K562 (cell line): ENCODE data around the gene CMSS1. TPM values are rescaled to one million over a fixed set of nuclear protein-coding genes. Genes with fewer than 3 reads are reported as not detected.
A peak's percentile ranks its signal among the peaks of the same experiment; 100 is the strongest.

Experiments
- BHLHE40 ChIP-seq: IDR thresholded peaks from 2 replicates; pipeline ENCODE4 v1.6.1; 2011; ENCODE audit warnings: low read length, improper control_type of control experiment
- C11orf30 ChIP-seq: fragments of 450-650 bp; IDR thresholded peaks from 2 replicates; pipeline ENCODE4 v1.6.1; 2016; ENCODE audit warnings: low read depth, mild to moderate bottlenecking
- CBX5 ChIP-seq: IDR thresholded peaks from 2 replicates; pipeline ENCODE4 v1.6.1; 2014; ENCODE audit warnings: low read depth, borderline replicate concordance
- CCAR2 ChIP-seq: fragments of 200-400 bp; formaldehyde crosslinking; IDR thresholded peaks from 2 replicates; pipeline ENCODE4 v1.6.1; 2017; ENCODE audit warnings: mild to moderate bottlenecking, low read depth, low read length
- DMBX1 ChIP-seq: fragments of 250-450 bp; sonication (Bioruptor Pico); IDR thresholded peaks from 2 replicates; pipeline ENCODE4 v1.8.0; 2022; ENCODE audit warnings: inconsistent platforms, mild to moderate bottlenecking, moderate library complexity, borderline replicate concordance
- EGR1 ChIP-seq: fragments of 450-650 bp; conservative IDR thresholded peaks from 2 replicates; pipeline ENCODE4 v1.6.1; 2017; ENCODE audit warnings: mild to moderate bottlenecking
- FOXA1 ChIP-seq: fragments of 450-650 bp; IDR thresholded peaks from 2 replicates; pipeline ENCODE4 v1.6.1; 2016; ENCODE audit warnings: mild to moderate bottlenecking, borderline replicate concordance
- FOXO4 ChIP-seq: fragments of 450-650 bp; formaldehyde crosslinking; IDR thresholded peaks from 2 replicates; pipeline ENCODE4 v1.4.0; 2020; ENCODE audit warnings: mild to moderate bottlenecking, moderate library complexity
- FUS ChIP-seq: fragments of 200-400 bp; formaldehyde crosslinking; optimal IDR thresholded peaks from 2 replicates; pipeline ENCODE3; 2017; ENCODE audit warnings: low read depth, low read length
- GMEB1 ChIP-seq: fragments of 250-450 bp; sonication (Bioruptor Pico); IDR thresholded peaks from 2 replicates; pipeline ENCODE4 v1.4.0; 2020; ENCODE audit warnings: mild to moderate bottlenecking
- MAFK ChIP-seq: IDR thresholded peaks from 2 replicates; pipeline ENCODE4 v1.6.1; 2011; ENCODE audit warnings: low read length, improper control_type of control experiment
- MEF2D ChIP-seq: conservative IDR thresholded peaks from 2 replicates; pipeline ENCODE4 v1.6.1; 2016; ENCODE audit warnings: low read depth, missing genetic modification characterization, missing compliant biosample characterization
- PTBP1 ChIP-seq: fragments of 200-400 bp; formaldehyde crosslinking; IDR thresholded peaks from 2 replicates; pipeline ENCODE4 v1.6.1; 2017; ENCODE audit warnings: low read depth, low read length
- RAD21 ChIP-seq, 2 experiments: fragments of 250-450 bp in 1 of 2; fragments of 450-650 bp in 1 of 2; sonication (Bioruptor Pico) in 1 of 2; formaldehyde crosslinking in 1 of 2; IDR thresholded peaks in 1 of 2; conservative IDR thresholded peaks in 1 of 2; 2 replicates each; pipeline versions ENCODE4 v1.4.0 to v1.8.0; 2020 to 2022; ENCODE audit warnings: mild to moderate bottlenecking in 2 of 2, moderate library complexity in 1 of 2
- RAD51 ChIP-seq: fragments of 450-650 bp; IDR thresholded peaks from 2 replicates; pipeline ENCODE4 v1.7.1; 2016; ENCODE audit warnings: low read depth, mild to moderate bottlenecking, borderline replicate concordance
- RREB1 ChIP-seq: fragments of 250-450 bp; sonication (Bioruptor Pico); IDR thresholded peaks from 2 replicates; pipeline ENCODE4 v1.4.0; 2020
- ZNF316 ChIP-seq: fragments of 450-650 bp; IDR thresholded peaks from 2 replicates; pipeline ENCODE4 v1.6.1; 2016
- ZNF77 ChIP-seq: fragments of 250-450 bp; sonication (Bioruptor Pico); IDR thresholded peaks from 2 replicates; pipeline ENCODE4 v1.5.0; 2020
- polyA plus RNA-seq, 8 experiments: library from polyadenylated mRNA; depleted of rRNA in 4 of 8; stranded (reverse) in 5 of 8; unstranded in 3 of 8; fragments of >200 nt; fragmentation: Nextera tagmentation in 2 of 8; fragmentation: Illumina TruSeq in 1 of 8; extraction: Ambion mirVana in 2 of 8; extraction: Trizol in 1 of 8; gene quantifications; 2 replicates each; pipeline versions ENCODE4 v1.2.1 to v1.2.3, GENCODE V29; 2011 to 2014; ENCODE audit warnings: inconsistent platforms in 1 of 8, missing spikeins in 1 of 8
- total RNA-seq, 7 experiments: library from RNA; depleted of rRNA in 6 of 7; stranded (reverse); fragments of >200 nt in 6 of 7; fragmentation: Illumina TruSeq in 2 of 7; extraction: Trizol in 2 of 7; gene quantifications; 2 replicates each; pipeline versions ENCODE4 v1.2.1 to v1.2.3, GENCODE V29; 2011 to 2021; ENCODE audit warnings: low replicate concordance in 1 of 7
- TF ChIP-seq, protein P1 (sequence below): sonication (generic); formaldehyde crosslinking; IDR thresholded peaks from 2 replicates; pipeline ENCODE4 v1.8.0; 2022; ENCODE audit warnings: mild to moderate bottlenecking, missing genetic modification reagents

Gene CMSS1
- total and polyA plus RNA-seq, 9 of the 15 experiments (the other 6 are each of a cell fraction or from before 2014, with no cell fraction given) = 46.9 to 109 (median 72.3) TPM

DNA sequence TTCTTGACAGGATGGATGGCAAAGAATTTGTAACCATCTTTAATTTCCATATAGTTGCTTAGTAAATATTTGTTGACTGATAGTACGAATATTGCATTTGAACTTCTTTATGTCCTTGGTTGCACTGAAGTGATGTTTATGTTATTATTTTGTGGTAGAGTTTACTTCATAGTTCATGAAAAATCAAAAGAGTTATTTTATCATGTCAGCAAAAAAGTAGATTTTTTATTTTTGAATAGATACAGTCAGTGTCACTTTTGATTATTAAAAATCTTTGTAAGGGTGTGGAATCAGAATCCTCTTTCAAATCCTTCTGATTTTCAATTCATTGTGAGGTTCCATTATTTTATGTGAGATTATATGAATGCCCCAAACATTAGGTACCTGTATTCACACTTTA is 261.7 kb downstream of the CMSS1 start (continued):
- TF ChIP-seq RREB1 (CRISPR knock-in tag) (no peak), FOXA1 (no peak), FUS (no peak), DMBX1 (CRISPR knock-in tag) (no peak), PTBP1 (no peak), ZNF77 (CRISPR knock-in tag) (no peak), ZNF316 (peak; percentile 94), CCAR2 (no peak), CBX5 (no peak), EGR1 (no peak), RAD21 (CRISPR knock-in tag; conservative IDR thresholded peaks at IDR 0.05 in 1 of 2, IDR thresholded peaks at IDR 0.05 in 1 of 2) (no peak), GMEB1 (CRISPR knock-in tag) (no peak), MAFK (peak; percentile 76), FOXO4 (CRISPR knock-in tag) (no peak), C11orf30 (peak; percentile 85), MEF2D (tag) (no peak), RAD51 (no peak), BHLHE40 (no peak)
- TF ChIP-seq, protein P1, sequence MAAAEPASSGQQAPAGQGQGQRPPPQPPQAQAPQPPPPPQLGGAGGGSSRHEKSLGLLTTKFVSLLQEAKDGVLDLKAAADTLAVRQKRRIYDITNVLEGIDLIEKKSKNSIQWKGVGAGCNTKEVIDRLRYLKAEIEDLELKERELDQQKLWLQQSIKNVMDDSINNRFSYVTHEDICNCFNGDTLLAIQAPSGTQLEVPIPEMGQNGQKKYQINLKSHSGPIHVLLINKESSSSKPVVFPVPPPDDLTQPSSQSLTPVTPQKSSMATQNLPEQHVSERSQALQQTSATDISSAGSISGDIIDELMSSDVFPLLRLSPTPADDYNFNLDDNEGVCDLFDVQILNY = no peak
